GM23338 (cell line): ENCODE measurements around the gene CALY. TPM values are rescaled to one million over a fixed set of nuclear protein-coding genes. Genes with fewer than 3 reads are reported as not detected.

ENCODE experiments used
- ATAC-seq: fragments of 200-7000 bp; cut with Tn5 transposase; 3 replicates; pipeline ENCODE4 v1.9.1; 2020
- DNase-seq: peaks from one replicate; pipeline ENCODE4 v3.0.0-alpha.2; 2015; ENCODE audit warnings: low spot score
- H2AFZ ChIP-seq: fragments of 200-600 bp; sonication (generic); 2 replicates; pipeline ENCODE4 v1.8.0; 2016; ENCODE audit warnings: antibody characterized with exemption, mild to moderate bottlenecking, moderate library complexity
- H3F3A ChIP-seq: fragments of 200-600 bp; sonication (generic); replicated peaks from 2 replicates; pipeline ENCODE4 v1.8.0; 2017; ENCODE audit warnings: antibody characterized with exemption, mixed run types, low read depth
- H3K27ac ChIP-seq: fragments of 200-600 bp; sonication (generic); 2 replicates; pipeline ENCODE4 v1.6.1; 2016; ENCODE audit warnings: low read depth
- H3K27me3 ChIP-seq: fragments of 200-600 bp; sonication (generic); 2 replicates; pipeline ENCODE4 v1.8.0; 2016; ENCODE audit warnings: mild to moderate bottlenecking, mixed run types, moderate library complexity; ENCODE audit not compliant: insufficient read depth
- H3K36me3 ChIP-seq: fragments of 200-600 bp; sonication (generic); 2 replicates; pipeline ENCODE4 v1.8.0; 2016; ENCODE audit warnings: mild to moderate bottlenecking; ENCODE audit not compliant: insufficient read depth
- H3K4me1 ChIP-seq: fragments of 200-600 bp; sonication (generic); 2 replicates; pipeline ENCODE4 v1.8.0; 2016; ENCODE audit warnings: mild to moderate bottlenecking, moderate library complexity; ENCODE audit not compliant: insufficient read depth
- H3K4me2 ChIP-seq: fragments of 200-600 bp; sonication (generic); 2 replicates; pipeline ENCODE4 v1.7.1; 2017; ENCODE audit warnings: mixed run types
- H3K4me3 ChIP-seq: fragments of 200-600 bp; sonication (generic); 2 replicates; pipeline ENCODE4 v1.6.1; 2016; ENCODE audit warnings: mixed run types
- H3K79me2 ChIP-seq: fragments of 200-600 bp; sonication (generic); replicated peaks from 2 replicates; pipeline ENCODE4 v1.8.0; 2017; ENCODE audit warnings: mild to moderate bottlenecking; ENCODE audit not compliant: insufficient read depth
- H3K9me2 ChIP-seq: fragments of 200-600 bp; sonication (generic); 2 replicates; pipeline ENCODE4 v1.8.0; 2017; ENCODE audit not compliant: insufficient read depth
- H4K20me1 ChIP-seq: fragments of 200-600 bp; sonication (generic); replicated peaks from 2 replicates; pipeline ENCODE4 v1.8.0; 2017; ENCODE audit warnings: mild to moderate bottlenecking; ENCODE audit not compliant: insufficient read depth
- H3K27ac Mint-ChIP-seq: 2 replicates; pipeline ENCODE4 v1.8.0; 2020; ENCODE audit warnings: inconsistent platforms, mild to moderate bottlenecking, moderate library complexity, mixed read lengths
- H3K27me3 Mint-ChIP-seq: 3 replicates; pipeline ENCODE4 v1.8.0; 2022; ENCODE audit warnings: low read depth, mild to moderate bottlenecking, moderate library complexity, mixed read lengths, inconsistent platforms; ENCODE audit not compliant: insufficient read depth, poor library complexity
- H3K36me3 Mint-ChIP-seq: 3 replicates; pipeline ENCODE4 v1.8.0; 2021; ENCODE audit warnings: low read depth, mild to moderate bottlenecking, inconsistent platforms, moderate library complexity, mixed read lengths
- H3K4me1 Mint-ChIP-seq: 3 replicates; pipeline ENCODE4 v1.8.0; 2020; ENCODE audit warnings: mild to moderate bottlenecking, inconsistent platforms, mixed read lengths
- H3K4me3 Mint-ChIP-seq: 3 replicates; pipeline ENCODE4 v1.8.0; 2021; ENCODE audit warnings: moderate library complexity, mild to moderate bottlenecking, inconsistent platforms, mixed read lengths
- H3K9me3 Mint-ChIP-seq: 3 replicates; pipeline ENCODE4 v1.8.0; 2020; ENCODE audit warnings: moderate library complexity, mild to moderate bottlenecking, inconsistent platforms, mixed read lengths
- EZH2 ChIP-seq: fragments of 200-600 bp; sonication (generic); IDR thresholded peaks from one replicate; pipeline ENCODE4 v1.8.0; 2017; ENCODE audit warnings: antibody characterized with exemption, mild to moderate bottlenecking, low read depth; ENCODE audit not compliant: unreplicated experiment
- EZH2phosphoT487 ChIP-seq: fragments of 200-600 bp; sonication (generic); IDR thresholded peaks from one replicate; pipeline ENCODE4 v1.8.1; 2018; ENCODE audit warnings: antibody characterized with exemption; ENCODE audit not compliant: unreplicated experiment
- JUNB ChIP-seq: IDR thresholded peaks from one replicate; pipeline ENCODE4 v1.6.1; 2016; ENCODE audit warnings: antibody characterized with exemption; ENCODE audit not compliant: unreplicated experiment
- NANOG ChIP-seq: IDR thresholded peaks from 2 replicates; pipeline ENCODE4 v1.6.1; 2016; ENCODE audit warnings: antibody characterized with exemption, borderline replicate concordance
- POLR2AphosphoS5 ChIP-seq: IDR thresholded peaks from 2 replicates; pipeline ENCODE4 v1.6.1; 2016; ENCODE audit warnings: antibody characterized with exemption, low read depth
- STAT1 ChIP-seq: IDR thresholded peaks from one replicate; pipeline ENCODE4 v1.6.1; 2016; ENCODE audit warnings: antibody characterized with exemption; ENCODE audit not compliant: unreplicated experiment
- ZNF114 ChIP-seq: fragments of 250-450 bp; sonication (Bioruptor Pico); IDR thresholded peaks from 2 replicates; pipeline ENCODE4 v1.5.0; 2020; ENCODE audit warnings: mild to moderate bottlenecking, moderate library complexity
- ZNF331 ChIP-seq: fragments of 250-450 bp; sonication (Bioruptor Pico); IDR thresholded peaks from 2 replicates; pipeline ENCODE4 v1.5.0; 2020; ENCODE audit warnings: low read depth, mild to moderate bottlenecking, moderate library complexity
- polyA plus RNA-seq: library from polyadenylated mRNA; unstranded; fragments of >200 nt; fragmentation: Nextera tagmentation; extraction: Ambion mirVana; gene quantifications from 2 replicates; pipeline ENCODE4 v1.2.1, GENCODE V29; 2016
- total RNA-seq: library from RNA; depleted of rRNA; stranded (reverse); fragments of >200 nt; shearing (Covaris generic); gene quantifications from 2 replicates; pipeline ENCODE4 v1.2.3, GENCODE V29; 2014
- TF ChIP-seq, protein P1 (sequence below): IDR thresholded peaks from one replicate; pipeline ENCODE4 v1.6.1; 2018; ENCODE audit warnings: antibody characterized with exemption; ENCODE audit not compliant: unreplicated experiment
- TF ChIP-seq, protein P2 (sequence below), 2 experiments: fragments of 200-600 bp in 1 of 2; sonication (generic) in 1 of 2; conservative IDR thresholded peaks; 2 replicates each; pipeline versions ENCODE4 v1.5.1 to v1.6.1; 2016 to 2017; ENCODE audit warnings: antibody characterized with exemption in 2 of 2, low read depth in 2 of 2, mild to moderate bottlenecking in 2 of 2, moderate library complexity in 1 of 2
- TF ChIP-seq, protein P3 (sequence below): fragments of 250-450 bp; sonication (Bioruptor Pico); IDR thresholded peaks from 2 replicates; pipeline ENCODE4 v1.5.0; 2020; ENCODE audit warnings: mild to moderate bottlenecking, moderate library complexity

The CALY gene
- total and polyA plus RNA-seq, 2 experiments from 2014 or later = 1.0 to 8.0 TPM

DNA sequence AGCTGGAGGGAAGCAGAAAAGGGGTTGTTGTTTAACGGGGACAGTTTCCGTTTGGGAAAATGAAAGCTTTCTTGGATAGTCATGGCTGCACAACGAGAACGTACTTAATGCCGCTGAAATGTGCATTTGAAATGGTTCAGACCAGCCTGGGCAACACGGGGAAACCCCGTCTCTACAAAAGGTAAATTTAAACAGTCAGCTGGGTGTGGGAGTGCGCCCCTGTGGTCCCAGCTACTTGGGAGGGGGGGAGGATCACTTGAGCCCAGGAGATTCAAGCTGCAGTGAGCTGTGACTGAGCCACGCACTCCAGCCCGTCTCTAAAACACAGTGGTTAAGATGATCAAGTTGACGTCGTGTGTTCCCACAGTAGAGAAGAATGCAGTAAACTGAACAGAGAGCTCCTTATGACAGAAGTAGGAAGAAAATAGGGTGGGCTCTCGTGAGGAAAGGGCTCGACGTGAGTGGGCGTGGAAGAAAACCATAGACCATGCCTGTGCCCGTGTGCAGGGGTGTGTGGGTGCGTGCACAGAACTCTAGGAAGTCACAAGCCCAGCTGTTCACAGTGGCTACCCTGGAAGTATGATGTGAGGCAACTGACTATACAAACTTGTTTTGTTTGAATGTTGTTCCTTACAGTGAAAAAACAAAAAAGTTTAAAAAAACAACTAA lies 25.2 kb upstream of the CALY start:
- Histone ChIP-seq H3K79me2 (no peaks in the 10 kb centered on the region), H2AFZ (no peak overlapping the region), H3F3A (no peaks in the 10 kb centered on the region; the same call in 1 of the 2 replicates), H3K36me3 (no peaks in the 10 kb centered on the region), H3K4me2 (no peak overlapping the region), H4K20me1 (no peaks in the 10 kb centered on the region; the same call in 1 of the 2 replicates), H3K27ac (no peak overlapping the region), H3K4me3 (no peak overlapping the region), H3K4me1 (no peaks in the 10 kb centered on the region), H3K9me2 (no peaks in the 10 kb centered on the region), H3K27me3 (peaks cover 6% of the 10 kb centered on the region; the same call in 1 of the 2 replicates)
- no peak for TF ChIP-seq JUNB
- TF ChIP-seq, protein P1, sequence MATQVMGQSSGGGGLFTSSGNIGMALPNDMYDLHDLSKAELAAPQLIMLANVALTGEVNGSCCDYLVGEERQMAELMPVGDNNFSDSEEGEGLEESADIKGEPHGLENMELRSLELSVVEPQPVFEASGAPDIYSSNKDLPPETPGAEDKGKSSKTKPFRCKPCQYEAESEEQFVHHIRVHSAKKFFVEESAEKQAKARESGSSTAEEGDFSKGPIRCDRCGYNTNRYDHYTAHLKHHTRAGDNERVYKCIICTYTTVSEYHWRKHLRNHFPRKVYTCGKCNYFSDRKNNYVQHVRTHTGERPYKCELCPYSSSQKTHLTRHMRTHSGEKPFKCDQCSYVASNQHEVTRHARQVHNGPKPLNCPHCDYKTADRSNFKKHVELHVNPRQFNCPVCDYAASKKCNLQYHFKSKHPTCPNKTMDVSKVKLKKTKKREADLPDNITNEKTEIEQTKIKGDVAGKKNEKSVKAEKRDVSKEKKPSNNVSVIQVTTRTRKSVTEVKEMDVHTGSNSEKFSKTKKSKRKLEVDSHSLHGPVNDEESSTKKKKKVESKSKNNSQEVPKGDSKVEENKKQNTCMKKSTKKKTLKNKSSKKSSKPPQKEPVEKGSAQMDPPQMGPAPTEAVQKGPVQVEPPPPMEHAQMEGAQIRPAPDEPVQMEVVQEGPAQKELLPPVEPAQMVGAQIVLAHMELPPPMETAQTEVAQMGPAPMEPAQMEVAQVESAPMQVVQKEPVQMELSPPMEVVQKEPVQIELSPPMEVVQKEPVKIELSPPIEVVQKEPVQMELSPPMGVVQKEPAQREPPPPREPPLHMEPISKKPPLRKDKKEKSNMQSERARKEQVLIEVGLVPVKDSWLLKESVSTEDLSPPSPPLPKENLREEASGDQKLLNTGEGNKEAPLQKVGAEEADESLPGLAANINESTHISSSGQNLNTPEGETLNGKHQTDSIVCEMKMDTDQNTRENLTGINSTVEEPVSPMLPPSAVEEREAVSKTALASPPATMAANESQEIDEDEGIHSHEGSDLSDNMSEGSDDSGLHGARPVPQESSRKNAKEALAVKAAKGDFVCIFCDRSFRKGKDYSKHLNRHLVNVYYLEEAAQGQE = no peak
- no peak for TF ChIP-seq POLR2AphosphoS5
- TF ChIP-seq, protein P2, sequence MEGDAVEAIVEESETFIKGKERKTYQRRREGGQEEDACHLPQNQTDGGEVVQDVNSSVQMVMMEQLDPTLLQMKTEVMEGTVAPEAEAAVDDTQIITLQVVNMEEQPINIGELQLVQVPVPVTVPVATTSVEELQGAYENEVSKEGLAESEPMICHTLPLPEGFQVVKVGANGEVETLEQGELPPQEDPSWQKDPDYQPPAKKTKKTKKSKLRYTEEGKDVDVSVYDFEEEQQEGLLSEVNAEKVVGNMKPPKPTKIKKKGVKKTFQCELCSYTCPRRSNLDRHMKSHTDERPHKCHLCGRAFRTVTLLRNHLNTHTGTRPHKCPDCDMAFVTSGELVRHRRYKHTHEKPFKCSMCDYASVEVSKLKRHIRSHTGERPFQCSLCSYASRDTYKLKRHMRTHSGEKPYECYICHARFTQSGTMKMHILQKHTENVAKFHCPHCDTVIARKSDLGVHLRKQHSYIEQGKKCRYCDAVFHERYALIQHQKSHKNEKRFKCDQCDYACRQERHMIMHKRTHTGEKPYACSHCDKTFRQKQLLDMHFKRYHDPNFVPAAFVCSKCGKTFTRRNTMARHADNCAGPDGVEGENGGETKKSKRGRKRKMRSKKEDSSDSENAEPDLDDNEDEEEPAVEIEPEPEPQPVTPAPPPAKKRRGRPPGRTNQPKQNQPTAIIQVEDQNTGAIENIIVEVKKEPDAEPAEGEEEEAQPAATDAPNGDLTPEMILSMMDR (conservative IDR thresholded peaks at IDR 0.05; ENCODE audit: low read depth in 2 of 2) = no peak
- TF ChIP-seq, protein P3, sequence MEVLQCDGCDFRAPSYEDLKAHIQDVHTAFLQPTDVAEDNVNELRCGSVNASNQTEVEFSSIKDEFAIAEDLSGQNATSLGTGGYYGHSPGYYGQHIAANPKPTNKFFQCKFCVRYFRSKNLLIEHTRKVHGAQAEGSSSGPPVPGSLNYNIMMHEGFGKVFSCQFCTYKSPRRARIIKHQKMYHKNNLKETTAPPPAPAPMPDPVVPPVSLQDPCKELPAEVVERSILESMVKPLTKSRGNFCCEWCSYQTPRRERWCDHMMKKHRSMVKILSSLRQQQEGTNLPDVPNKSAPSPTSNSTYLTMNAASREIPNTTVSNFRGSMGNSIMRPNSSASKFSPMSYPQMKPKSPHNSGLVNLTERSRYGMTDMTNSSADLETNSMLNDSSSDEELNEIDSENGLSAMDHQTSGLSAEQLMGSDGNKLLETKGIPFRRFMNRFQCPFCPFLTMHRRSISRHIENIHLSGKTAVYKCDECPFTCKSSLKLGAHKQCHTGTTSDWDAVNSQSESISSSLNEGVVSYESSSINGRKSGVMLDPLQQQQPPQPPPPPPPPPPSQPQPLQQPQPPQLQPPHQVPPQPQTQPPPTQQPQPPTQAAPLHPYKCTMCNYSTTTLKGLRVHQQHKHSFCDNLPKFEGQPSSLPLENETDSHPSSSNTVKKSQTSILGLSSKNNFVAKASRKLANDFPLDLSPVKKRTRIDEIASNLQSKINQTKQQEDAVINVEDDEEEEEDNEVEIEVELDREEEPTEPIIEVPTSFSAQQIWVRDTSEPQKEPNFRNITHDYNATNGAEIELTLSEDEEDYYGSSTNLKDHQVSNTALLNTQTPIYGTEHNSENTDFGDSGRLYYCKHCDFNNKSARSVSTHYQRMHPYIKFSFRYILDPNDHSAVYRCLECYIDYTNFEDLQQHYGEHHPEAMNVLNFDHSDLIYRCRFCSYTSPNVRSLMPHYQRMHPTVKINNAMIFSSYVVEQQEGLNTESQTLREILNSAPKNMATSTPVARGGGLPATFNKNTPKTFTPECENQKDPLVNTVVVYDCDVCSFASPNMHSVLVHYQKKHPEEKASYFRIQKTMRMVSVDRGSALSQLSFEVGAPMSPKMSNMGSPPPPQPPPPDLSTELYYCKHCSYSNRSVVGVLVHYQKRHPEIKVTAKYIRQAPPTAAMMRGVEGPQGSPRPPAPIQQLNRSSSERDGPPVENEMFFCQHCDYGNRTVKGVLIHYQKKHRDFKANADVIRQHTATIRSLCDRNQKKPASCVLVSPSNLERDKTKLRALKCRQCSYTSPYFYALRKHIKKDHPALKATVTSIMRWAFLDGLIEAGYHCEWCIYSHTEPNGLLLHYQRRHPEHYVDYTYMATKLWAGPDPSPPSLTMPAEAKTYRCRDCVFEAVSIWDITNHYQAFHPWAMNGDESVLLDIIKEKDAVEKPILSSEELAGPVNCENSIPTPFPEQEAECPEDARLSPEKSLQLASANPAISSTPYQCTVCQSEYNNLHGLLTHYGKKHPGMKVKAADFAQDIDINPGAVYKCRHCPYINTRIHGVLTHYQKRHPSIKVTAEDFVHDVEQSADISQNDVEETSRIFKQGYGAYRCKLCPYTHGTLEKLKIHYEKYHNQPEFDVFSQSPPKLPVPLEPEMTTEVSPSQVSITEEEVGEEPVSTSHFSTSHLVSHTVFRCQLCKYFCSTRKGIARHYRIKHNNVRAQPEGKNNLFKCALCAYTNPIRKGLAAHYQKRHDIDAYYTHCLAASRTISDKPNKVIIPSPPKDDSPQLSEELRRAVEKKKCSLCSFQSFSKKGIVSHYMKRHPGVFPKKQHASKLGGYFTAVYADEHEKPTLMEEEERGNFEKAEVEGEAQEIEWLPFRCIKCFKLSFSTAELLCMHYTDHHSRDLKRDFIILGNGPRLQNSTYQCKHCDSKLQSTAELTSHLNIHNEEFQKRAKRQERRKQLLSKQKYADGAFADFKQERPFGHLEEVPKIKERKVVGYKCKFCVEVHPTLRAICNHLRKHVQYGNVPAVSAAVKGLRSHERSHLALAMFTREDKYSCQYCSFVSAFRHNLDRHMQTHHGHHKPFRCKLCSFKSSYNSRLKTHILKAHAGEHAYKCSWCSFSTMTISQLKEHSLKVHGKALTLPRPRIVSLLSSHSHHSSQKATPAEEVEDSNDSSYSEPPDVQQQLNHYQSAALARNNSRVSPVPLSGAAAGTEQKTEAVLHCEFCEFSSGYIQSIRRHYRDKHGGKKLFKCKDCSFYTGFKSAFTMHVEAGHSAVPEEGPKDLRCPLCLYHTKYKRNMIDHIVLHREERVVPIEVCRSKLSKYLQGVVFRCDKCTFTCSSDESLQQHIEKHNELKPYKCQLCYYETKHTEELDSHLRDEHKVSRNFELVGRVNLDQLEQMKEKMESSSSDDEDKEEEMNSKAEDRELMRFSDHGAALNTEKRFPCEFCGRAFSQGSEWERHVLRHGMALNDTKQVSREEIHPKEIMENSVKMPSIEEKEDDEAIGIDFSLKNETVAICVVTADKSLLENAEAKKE (CRISPR knock-in tag) = no peak
- TF ChIP-seq ZNF331 (CRISPR knock-in tag) = no peak
- TF ChIP-seq STAT1 = no peak
- TF ChIP-seq ZNF114 (CRISPR knock-in tag) = no peak
- no peak for TF ChIP-seq EZH2
- no peak for TF ChIP-seq EZH2phosphoT487
- no peak for TF ChIP-seq NANOG
- no peak overlapping the region for H3K4me3 Mint-ChIP-seq
- H3K9me3 Mint-ChIP-seq = no peaks in the 10 kb centered on the region
- no peaks in the 10 kb centered on the region for H3K4me1 Mint-ChIP-seq
- H3K36me3 Mint-ChIP-seq = peaks cover 44% of the 10 kb centered on the region
- DNase-seq (no peak), ATAC-seq (no peak)
- H3K27me3 Mint-ChIP-seq = peaks cover 6% of the 10 kb centered on the region
- H3K27ac Mint-ChIP-seq = no peak overlapping the region
